GM12891 (cell line): ENCODE data around the gene PELI2.

Experiments used
- POLR2AphosphoS5 ChIP-seq: IDR thresholded peaks from 2 replicates; pipeline ENCODE4 v1.6.1; 2011; ENCODE audit warnings: low read depth, low read length, control low read depth
- SPI1 ChIP-seq: IDR thresholded peaks from 2 replicates; pipeline ENCODE4 v1.6.1; 2011; ENCODE audit warnings: low read depth, low read length, control low read depth
- TAF1 ChIP-seq: IDR thresholded peaks from 2 replicates; pipeline ENCODE4 v1.6.1; 2011; ENCODE audit warnings: low read depth, low read length, control low read depth

- TF ChIP-seq SPI1 (no peak), TAF1 (no peak), POLR2AphosphoS5 (no peak)
Observed at GRCh38 chr14:56108057-56108456, 10.2 kb upstream of the PELI2 start.
